HEK293T (cell line): Measurements from ENCODE around the gene SLC38A6.

Source experiments
- CTCF ChIA-PET: fragments of 350-600 bp; formaldehyde crosslinking; extraction: SDS; loops from one replicate; lab custom pipeline; 2021; ENCODE audit warnings: antibody characterized with exemption, inconsistent platforms; lab: Yijun Ruan, JAX
- POLR2A ChIA-PET: fragments of 350-600 bp; formaldehyde crosslinking; extraction: SDS; loops from one replicate; lab custom pipeline; 2020; ENCODE audit warnings: antibody characterized with exemption, inconsistent platforms; lab: Yijun Ruan, JAX
- DNase-seq: peaks from one replicate; pipeline ENCODE4 v3.0.0; 2012; ENCODE audit warnings: mixed read lengths; ENCODE audit errors: extremely low spot score
- ARNT ChIP-seq: fragments of 450-650 bp; IDR thresholded peaks from 2 replicates; pipeline ENCODE4 v1.6.1; 2017; ENCODE audit warnings: mild to moderate bottlenecking
- BHLHE40 ChIP-seq: fragments of 450-650 bp; IDR thresholded peaks from 2 replicates; pipeline ENCODE4 v1.6.1; 2016; ENCODE audit warnings: mild to moderate bottlenecking, moderate library complexity, borderline replicate concordance
- CTBP1 ChIP-seq: fragments of 450-650 bp; IDR thresholded peaks from 2 replicates; pipeline ENCODE4 v1.6.1; 2016; ENCODE audit warnings: borderline replicate concordance
- ELF4 ChIP-seq: fragments of 450-650 bp; IDR thresholded peaks from 2 replicates; pipeline ENCODE4 v1.6.1; 2017; ENCODE audit warnings: antibody characterized with exemption
- FOXA1 ChIP-seq: fragments of 450-650 bp; IDR thresholded peaks from 2 replicates; pipeline ENCODE4 v1.6.1; 2016; ENCODE audit warnings: mild to moderate bottlenecking
- FOXK2 ChIP-seq: fragments of 450-650 bp; IDR thresholded peaks from 2 replicates; pipeline ENCODE4 v1.6.1; 2016; ENCODE audit warnings: mild to moderate bottlenecking
- FOXM1 ChIP-seq: fragments of 450-650 bp; IDR thresholded peaks from 2 replicates; pipeline ENCODE4 v1.6.1; 2017; ENCODE audit warnings: mild to moderate bottlenecking, borderline replicate concordance
- HDGF ChIP-seq: fragments of 450-650 bp; IDR thresholded peaks from 2 replicates; pipeline ENCODE4 v1.6.1; 2017; ENCODE audit warnings: antibody characterized with exemption, borderline replicate concordance
- L3MBTL2 ChIP-seq: fragments of 450-650 bp; conservative IDR thresholded peaks from 2 replicates; pipeline ENCODE4 v1.6.1; 2016; ENCODE audit warnings: mild to moderate bottlenecking
- LEF1 ChIP-seq: fragments of 450-650 bp; IDR thresholded peaks from 2 replicates; pipeline ENCODE4 v1.6.1; 2017; ENCODE audit warnings: mild to moderate bottlenecking, borderline replicate concordance
- NFRKB ChIP-seq: fragments of 450-650 bp; IDR thresholded peaks from 2 replicates; pipeline ENCODE4 v1.6.1; 2016; ENCODE audit warnings: mild to moderate bottlenecking, moderate library complexity
- PKNOX1 ChIP-seq: fragments of 450-650 bp; IDR thresholded peaks from 2 replicates; pipeline ENCODE4 v1.6.1; 2016
- SP1 ChIP-seq: fragments of 450-650 bp; IDR thresholded peaks from 2 replicates; pipeline ENCODE4 v1.6.1; 2017
- SUZ12 ChIP-seq: fragments of 450-650 bp; IDR thresholded peaks from 2 replicates; pipeline ENCODE4 v1.6.1; 2016; ENCODE audit warnings: mild to moderate bottlenecking
- TARDBP ChIP-seq: fragments of 450-650 bp; IDR thresholded peaks from 2 replicates; pipeline ENCODE4 v1.6.1; 2016
- ZNF384 ChIP-seq: fragments of 450-650 bp; IDR thresholded peaks from 2 replicates; pipeline ENCODE4 v1.6.1; 2016

The SLC38A6 gene

GRCh38 chr14:60968099-60968498 lies 12.9 kb upstream of the SLC38A6 start:
- no peak for DNase-seq
- TF ChIP-seq NFRKB, result no peak
- no peak for TF ChIP-seq BHLHE40
- TF ChIP-seq ELF4, result no peak
- no peak for TF ChIP-seq FOXA1
- no peak for TF ChIP-seq L3MBTL2
- no peak for TF ChIP-seq ZNF384
- TF ChIP-seq PKNOX1, result no peak
- no peak for TF ChIP-seq CTBP1
- TF ChIP-seq FOXM1, result no peak
- TF ChIP-seq FOXK2, result no peak
- ChIA-PET POLR2A (interaction anchor here (2.3 kb wide), 1 partner anchor 13 kb away, joined by 9 read pairs; the partner anchor contains the start of genes SLC38A6 and TRMT5), CTCF (no interaction called here)

- no peak for DNase-seq
- ChIA-PET CTCF (no interaction called here), POLR2A (interaction anchor here (2.3 kb wide), 1 partner anchor 12 kb away, joined by 9 read pairs; the partner anchor contains the start of genes SLC38A6 and TRMT5)
- TF ChIP-seq FOXK2 (no peak), NFRKB (no peak), TARDBP (no peak), CTBP1 (no peak), FOXA1 (no peak), ZNF384 (no peak), L3MBTL2 (no peak), BHLHE40 (no peak), FOXM1 (no peak), PKNOX1 (no peak), SP1 (no peak)
Measured at GRCh38 chr14:60968671-60969070, 12.4 kb upstream of the SLC38A6 start.

- CTCF ChIA-PET, result interaction anchor here (0.6 kb wide), 1 partner anchor 344 kb away, joined by 4 read pairs; no protein-coding TSS in a partner anchor
- POLR2A ChIA-PET, result no interaction called here
- DNase-seq, result no peak
- TF ChIP-seq LEF1, result no peak
- no peak for TF ChIP-seq L3MBTL2
- no peak for TF ChIP-seq CTBP1
- TF ChIP-seq HDGF, result no peak
- no peak for TF ChIP-seq TARDBP
- no peak for TF ChIP-seq FOXA1
- no peak for TF ChIP-seq ARNT
- TF ChIP-seq NFRKB, result no peak
- no peak for TF ChIP-seq FOXM1
- TF ChIP-seq SP1, result no peak
- TF ChIP-seq BHLHE40, result no peak
- TF ChIP-seq ZNF384, result no peak
- no peak for TF ChIP-seq PKNOX1
- no peak for TF ChIP-seq SUZ12
- TF ChIP-seq ELF4, result no peak
- TF ChIP-seq FOXK2, result no peak
Measured at GRCh38 chr14:60970146-60970545, 10.9 kb upstream of the SLC38A6 start.

GRCh38 chr14:60971271-60971670 lies 9.8 kb upstream of the SLC38A6 start:
- ChIA-PET POLR2A (no interaction called here), CTCF (no interaction called here)
- TF ChIP-seq ZNF384 (peak; percentile 49; the same call in 1 of the 2 replicates), ARNT (no peak)
- DNase-seq, result no peak

- DNase-seq, result no peak
- ChIA-PET CTCF (no interaction called here), POLR2A (no interaction called here)
- TF ChIP-seq SUZ12, result no peak
- no peak for TF ChIP-seq ELF4
- no peak for TF ChIP-seq BHLHE40
- TF ChIP-seq NFRKB, result no peak
- TF ChIP-seq FOXK2, result no peak
Measured at GRCh38 chr14:60972295-60972694, 8.8 kb upstream of the SLC38A6 start.

GRCh38 chr14:60973070-60973469 lies 8.0 kb upstream of the SLC38A6 start:
- CTCF ChIA-PET, result no interaction called here
- POLR2A ChIA-PET, result no interaction called here
- no peak for DNase-seq
- TF ChIP-seq SP1, result no peak
- no peak for TF ChIP-seq L3MBTL2
- no peak for TF ChIP-seq TARDBP
- no peak for TF ChIP-seq FOXM1
- no peak for TF ChIP-seq FOXK2
- no peak for TF ChIP-seq PKNOX1
- no peak for TF ChIP-seq ARNT
- no peak for TF ChIP-seq CTBP1
- no peak for TF ChIP-seq HDGF
- TF ChIP-seq LEF1, result no peak
- no peak for TF ChIP-seq BHLHE40
- no peak for TF ChIP-seq NFRKB
- TF ChIP-seq ELF4, result no peak
- no peak for TF ChIP-seq FOXA1
- TF ChIP-seq SUZ12, result no peak
- TF ChIP-seq ZNF384, result no peak
